HepG2 (cell line): Measurements from ENCODE around the gene HSDL1.

ENCODE experiments used
- BHLHE40 ChIP-seq: IDR thresholded peaks from 2 replicates; pipeline ENCODE4 v1.6.1; 2011; ENCODE audit warnings: low read length, improper control_type of control experiment
- CTCF ChIP-seq: sonication (generic); formaldehyde crosslinking; IDR thresholded peaks from 2 replicates; pipeline ENCODE4 v1.5.0; 2020; ENCODE audit warnings: mild to moderate bottlenecking, missing genetic modification reagents, moderate library complexity
- FOXM1 ChIP-seq: sonication (generic); formaldehyde crosslinking; IDR thresholded peaks from 2 replicates; pipeline ENCODE4 v1.5.0; 2020; ENCODE audit warnings: missing genetic modification reagents
- GABPA ChIP-seq, 2 experiments: IDR thresholded peaks; 2 replicates each; pipeline ENCODE4 v1.6.1; 2011 to 2016; ENCODE audit warnings: low read depth in 2 of 2, low read length in 1 of 2, missing biosample characterization in 1 of 2, missing genetic modification characterization in 1 of 2
- PHF20 ChIP-seq: sonication (generic); formaldehyde crosslinking; IDR thresholded peaks from 2 replicates; pipeline ENCODE4 v1.5.0; 2020; ENCODE audit warnings: mild to moderate bottlenecking, missing genetic modification reagents
- POLR2AphosphoS5 ChIP-seq: IDR thresholded peaks from 2 replicates; pipeline ENCODE4 v1.6.1; 2012; ENCODE audit warnings: low read depth, low read length
- RELA ChIP-seq: sonication (generic); formaldehyde crosslinking; IDR thresholded peaks from 2 replicates; pipeline ENCODE4 v1.4.0; 2020; ENCODE audit warnings: missing genetic modification reagents
- ZNF18 ChIP-seq: sonication (generic); formaldehyde crosslinking; IDR thresholded peaks from 2 replicates; pipeline ENCODE4 v1.8.0; 2022; ENCODE audit warnings: mild to moderate bottlenecking, missing genetic modification reagents; ENCODE audit not compliant: insufficient replicate concordance
- ZNF207 ChIP-seq: fragments of 450-650 bp; IDR thresholded peaks from 2 replicates; pipeline ENCODE4 v1.6.1; 2016; ENCODE audit warnings: antibody characterized with exemption, borderline replicate concordance
- ZNF354B ChIP-seq: sonication (generic); formaldehyde crosslinking; IDR thresholded peaks from 2 replicates; pipeline ENCODE4 v1.8.0; 2022; ENCODE audit warnings: mild to moderate bottlenecking, missing genetic modification reagents
- ZNF782 ChIP-seq: sonication (generic); formaldehyde crosslinking; IDR thresholded peaks from 2 replicates; pipeline ENCODE4 v1.4.0; 2020; ENCODE audit warnings: missing genetic modification reagents, mild to moderate bottlenecking, borderline replicate concordance

- TF ChIP-seq PHF20 (CRISPR knock-in tag) (no peak), ZNF782 (CRISPR knock-in tag) (no peak), ZNF207 (no peak), POLR2AphosphoS5 (no peak), FOXM1 (CRISPR knock-in tag) (no peak), BHLHE40 (no peak), RELA (CRISPR knock-in tag) (no peak), ZNF18 (CRISPR knock-in tag) (no peak), CTCF (CRISPR knock-in tag) (no peak), ZNF354B (no peak), GABPA (IDR thresholded peaks at IDR 0.05; ENCODE audit: low read depth, low read length) (no peak), GABPA (CRISPR knock-in tag; IDR thresholded peaks at IDR 0.05; ENCODE audit: low read depth) (no peak)
Observed at GRCh38 chr16:84090211-84090610, 54.8 kb downstream of the HSDL1 start.
